ENCODE results near the gene SETD6.

DNA sequence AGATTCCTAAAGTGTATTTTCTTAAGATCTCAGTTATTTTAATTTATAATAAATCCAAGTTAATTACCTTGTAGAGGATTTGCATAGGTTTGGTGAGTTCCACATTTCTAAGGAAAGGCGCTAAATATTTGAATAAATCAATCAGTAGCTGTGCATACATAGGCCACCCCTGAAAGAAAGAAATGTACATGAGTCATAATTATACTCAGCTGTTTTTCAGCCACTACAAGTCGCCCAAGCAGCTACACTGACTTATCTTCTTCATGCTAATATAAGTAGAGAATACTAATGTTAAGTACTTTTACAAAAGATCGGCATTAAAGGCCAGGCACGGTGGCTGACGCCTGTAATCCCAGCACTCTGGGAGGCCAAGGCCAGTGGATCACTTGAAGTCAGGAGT is 14.9 kb downstream of the SETD6 start:
- TF ChIP-seq, protein P1, sequence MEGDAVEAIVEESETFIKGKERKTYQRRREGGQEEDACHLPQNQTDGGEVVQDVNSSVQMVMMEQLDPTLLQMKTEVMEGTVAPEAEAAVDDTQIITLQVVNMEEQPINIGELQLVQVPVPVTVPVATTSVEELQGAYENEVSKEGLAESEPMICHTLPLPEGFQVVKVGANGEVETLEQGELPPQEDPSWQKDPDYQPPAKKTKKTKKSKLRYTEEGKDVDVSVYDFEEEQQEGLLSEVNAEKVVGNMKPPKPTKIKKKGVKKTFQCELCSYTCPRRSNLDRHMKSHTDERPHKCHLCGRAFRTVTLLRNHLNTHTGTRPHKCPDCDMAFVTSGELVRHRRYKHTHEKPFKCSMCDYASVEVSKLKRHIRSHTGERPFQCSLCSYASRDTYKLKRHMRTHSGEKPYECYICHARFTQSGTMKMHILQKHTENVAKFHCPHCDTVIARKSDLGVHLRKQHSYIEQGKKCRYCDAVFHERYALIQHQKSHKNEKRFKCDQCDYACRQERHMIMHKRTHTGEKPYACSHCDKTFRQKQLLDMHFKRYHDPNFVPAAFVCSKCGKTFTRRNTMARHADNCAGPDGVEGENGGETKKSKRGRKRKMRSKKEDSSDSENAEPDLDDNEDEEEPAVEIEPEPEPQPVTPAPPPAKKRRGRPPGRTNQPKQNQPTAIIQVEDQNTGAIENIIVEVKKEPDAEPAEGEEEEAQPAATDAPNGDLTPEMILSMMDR (IDR thresholded peaks at IDR 0.05; ENCODE audit: low read depth, low read length), result no peak
- no peak for TF ChIP-seq EZH2phosphoT487 (IDR thresholded peaks at IDR 0.05; ENCODE audit: low read depth)
